ENCODE measurements around the gene NXPH4.

The NXPH4 gene

DNA sequence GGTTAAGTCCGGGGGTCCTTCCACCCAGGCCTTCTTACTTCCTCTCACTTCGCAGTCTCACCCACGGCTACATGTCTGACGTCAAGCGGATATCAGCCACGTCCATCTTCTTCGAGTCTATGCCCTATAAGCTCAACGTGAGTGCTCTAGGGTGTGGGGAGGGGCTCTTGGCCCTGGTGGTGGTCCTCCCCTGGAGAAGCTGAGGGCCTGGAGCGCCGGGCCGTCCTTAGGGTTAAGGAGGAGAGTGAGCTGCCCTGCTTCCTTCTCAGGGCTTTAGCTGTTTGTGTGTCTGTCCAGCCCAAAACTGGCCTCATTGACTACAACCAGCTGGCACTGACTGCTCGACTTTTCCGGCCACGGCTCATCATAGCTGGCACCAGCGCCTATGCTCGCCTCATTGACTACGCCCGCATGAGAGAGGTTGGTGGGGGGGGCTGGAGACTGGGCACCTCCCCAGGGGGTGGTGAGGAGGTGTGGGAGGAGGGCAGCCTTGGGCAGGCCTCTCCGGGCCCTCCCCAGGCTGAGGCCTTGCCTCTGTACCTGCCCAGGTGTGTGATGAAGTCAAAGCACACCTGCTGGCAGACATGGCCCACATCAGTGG, 15.7 kb downstream of the NXPH4 start:
- DNase-seq = no peak

DNA sequence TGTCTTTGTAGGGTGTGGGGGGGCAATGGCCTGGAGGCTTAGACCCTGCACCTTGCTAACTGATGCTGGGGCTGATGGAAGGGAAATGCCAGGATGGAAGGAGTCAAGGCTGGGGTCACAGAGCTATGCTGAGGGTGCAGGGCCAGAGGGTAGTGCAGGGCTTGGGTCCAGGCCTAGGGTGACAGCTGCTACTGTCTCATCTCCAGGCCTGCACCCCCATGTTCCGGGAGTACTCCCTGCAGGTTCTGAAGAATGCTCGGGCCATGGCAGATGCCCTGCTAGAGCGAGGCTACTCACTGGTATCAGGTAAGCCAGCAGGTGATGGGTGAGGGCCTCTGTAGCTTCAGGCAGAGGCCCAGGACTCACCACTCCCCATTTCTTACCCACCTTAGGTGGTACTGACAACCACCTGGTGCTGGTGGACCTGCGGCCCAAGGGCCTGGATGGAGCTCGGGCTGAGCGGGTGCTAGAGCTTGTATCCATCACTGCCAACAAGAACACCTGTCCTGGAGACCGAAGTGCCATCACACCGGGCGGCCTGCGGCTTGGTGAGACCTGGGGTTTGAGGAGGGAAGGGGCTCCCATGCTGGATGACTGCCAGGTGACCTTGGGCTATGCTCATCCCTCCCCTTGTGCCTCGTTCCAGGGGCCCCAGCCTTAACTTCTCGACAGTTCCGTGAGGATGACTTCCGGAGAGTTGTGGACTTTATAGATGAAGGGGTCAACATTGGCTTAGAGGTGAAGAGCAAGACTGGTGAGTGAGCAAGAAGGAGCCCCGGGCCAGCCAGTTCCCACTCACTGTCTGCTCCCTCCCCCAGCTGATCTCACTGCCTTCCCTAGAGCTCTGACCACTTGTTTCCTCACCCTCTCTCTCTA, 17.0 kb downstream of the NXPH4 start:
- DNase-seq = no peak

DNA sequence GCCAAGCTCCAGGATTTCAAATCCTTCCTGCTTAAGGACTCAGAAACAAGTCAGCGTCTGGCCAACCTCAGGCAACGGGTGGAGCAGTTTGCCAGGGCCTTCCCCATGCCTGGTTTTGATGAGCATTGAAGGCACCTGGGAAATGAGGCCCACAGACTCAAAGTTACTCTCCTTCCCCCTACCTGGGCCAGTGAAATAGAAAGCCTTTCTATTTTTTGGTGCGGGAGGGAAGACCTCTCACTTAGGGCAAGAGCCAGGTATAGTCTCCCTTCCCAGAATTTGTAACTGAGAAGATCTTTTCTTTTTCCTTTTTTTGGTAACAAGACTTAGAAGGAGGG, 17.6 kb downstream of the NXPH4 start:
- DNase-seq = no peak

DNA sequence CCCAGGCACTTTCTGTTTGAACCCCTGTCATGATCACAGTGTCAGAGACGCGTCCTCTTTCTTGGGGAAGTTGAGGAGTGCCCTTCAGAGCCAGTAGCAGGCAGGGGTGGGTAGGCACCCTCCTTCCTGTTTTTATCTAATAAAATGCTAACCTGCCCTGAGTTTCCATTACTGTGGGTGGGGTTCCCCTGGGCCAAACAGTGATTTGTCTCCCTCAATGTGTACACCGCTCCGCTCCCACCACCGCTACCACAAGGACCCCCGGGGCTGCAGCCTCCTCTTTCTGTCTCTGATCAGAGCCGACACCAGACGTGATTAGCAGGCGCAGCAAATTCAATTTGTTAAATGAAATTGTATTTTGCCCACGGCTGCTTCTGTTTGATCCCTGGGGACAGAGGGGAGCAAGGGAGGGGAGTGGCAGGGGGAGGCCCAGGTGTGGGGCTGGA, 18.0 kb downstream of the NXPH4 start:
- DNase-seq = no peak

DNA sequence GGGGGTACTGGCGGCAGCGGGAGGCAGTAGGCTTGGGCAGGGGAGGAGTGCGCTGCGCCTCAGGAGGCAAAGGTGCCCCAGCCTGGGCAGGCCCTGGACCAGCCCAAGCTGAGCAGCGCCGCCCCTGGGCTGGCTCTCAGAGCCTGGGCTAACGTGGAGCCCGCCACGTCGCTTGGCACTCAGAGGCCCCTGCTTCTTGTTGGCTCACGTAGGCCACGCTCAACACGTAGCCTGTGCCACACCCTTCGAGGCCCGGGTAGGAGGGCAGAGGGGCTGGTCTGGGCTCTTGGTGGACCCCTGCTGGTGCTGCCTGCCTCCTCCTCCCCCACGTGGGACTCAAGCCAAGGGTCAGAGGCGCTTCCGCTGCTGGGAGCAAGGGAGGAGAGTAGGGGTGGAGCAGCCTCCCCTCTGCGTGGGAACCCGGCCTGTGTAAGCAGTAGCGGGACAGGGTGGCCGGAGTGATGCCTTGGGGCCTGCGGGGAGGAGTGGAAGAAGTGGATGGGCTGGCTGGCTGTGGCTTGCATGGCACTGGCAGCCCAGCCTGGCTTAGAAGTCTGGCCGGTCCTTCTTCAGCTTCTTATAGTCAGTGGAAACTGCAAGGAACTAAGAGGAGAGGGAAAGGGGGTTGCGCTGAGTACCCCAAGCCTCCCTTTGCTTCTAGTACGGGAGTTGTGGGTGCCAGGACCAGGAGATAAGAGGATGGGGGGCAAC, 18.6 kb downstream of the NXPH4 start:
- DNase-seq = no peak

DNA sequence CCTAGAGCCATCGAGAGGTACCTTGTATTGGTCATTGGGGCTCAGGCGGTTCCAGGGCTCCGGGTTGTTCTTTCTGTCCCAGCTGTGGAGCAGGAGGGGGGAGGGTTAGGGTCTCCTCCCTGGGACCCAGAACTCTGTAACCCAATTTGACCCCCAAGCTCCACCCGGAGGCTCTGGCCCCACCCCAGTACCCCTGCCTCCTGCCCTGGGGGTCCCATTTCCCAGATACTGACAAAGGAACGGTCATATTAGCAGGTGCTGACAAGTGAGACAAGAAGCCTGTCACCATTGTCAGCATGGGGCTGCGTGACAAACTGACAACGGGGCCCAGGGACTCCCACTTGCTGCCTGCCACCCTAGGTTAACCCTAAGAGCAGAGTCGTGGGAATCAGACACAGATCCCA, 19.1 kb downstream of the NXPH4 start:
- DNase-seq = no peak

DNA sequence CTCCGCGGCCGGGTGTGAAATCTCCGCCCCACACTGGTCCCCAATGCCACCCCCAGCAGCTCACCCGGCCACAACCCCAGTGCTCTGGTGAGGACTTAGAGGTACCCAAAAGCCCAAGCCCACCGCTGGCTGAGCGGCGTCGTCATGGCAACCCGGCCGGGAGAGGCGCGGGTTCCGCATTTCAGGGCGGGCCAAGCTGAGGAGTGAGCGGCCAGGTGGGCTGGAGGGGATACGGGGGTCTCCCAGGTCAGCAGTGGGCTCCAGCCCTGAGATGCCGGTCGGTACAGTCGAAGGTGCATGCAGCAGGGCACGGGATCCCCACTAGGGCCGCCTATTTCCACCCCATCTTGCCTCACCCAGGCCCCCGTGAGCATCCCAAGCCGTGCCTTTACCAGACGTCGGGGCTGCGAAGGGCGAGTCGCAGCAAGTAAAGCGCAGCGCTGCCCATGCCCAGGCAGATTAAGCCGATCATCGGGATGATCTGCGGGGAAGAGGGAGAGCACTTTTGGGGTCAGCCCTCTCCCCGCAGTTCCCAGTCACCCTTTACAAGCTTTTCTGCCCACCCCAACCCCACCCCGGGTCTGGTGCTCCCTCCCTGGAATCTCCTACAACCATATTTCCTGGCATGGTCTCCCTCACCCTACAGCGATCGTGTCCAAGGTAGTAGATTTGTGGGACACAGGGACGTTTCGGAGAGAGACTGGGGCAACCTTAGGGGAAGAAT, 19.8 kb downstream of the NXPH4 start:
- no peak for DNase-seq

DNA sequence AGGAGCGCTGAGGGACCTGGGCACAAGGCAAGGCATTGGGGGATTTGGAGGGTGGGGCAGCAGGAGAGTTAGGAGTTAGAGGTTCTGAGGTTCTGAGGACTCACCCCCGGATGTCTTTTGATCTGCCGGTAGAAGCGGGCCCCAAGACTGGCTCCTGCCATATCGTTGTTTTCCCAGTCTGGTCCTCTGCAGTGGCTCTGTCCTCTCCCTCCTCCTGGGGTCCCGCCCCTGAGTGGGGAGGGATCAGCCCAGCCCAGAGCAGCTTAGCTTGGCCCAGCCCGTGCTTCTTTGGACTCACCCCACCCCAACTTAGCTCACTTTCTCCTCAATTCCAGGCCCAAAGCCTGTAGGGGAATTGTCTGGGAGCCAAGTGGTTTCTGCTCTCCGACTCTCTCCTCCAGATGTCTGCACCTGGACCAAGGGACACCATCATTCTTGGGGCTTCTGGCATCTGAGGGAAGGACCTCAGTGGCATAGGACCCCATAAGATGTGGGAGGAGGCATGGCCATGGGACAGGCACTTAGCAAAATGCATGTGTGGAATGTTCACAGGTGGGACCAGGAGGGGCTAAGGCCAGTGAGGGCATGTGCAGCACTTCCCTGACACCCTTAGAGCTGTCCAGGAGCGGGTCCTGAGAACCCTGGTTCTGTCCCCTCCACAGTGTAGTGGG, 20.5 kb downstream of the NXPH4 start:
- no peak for DNase-seq

DNA sequence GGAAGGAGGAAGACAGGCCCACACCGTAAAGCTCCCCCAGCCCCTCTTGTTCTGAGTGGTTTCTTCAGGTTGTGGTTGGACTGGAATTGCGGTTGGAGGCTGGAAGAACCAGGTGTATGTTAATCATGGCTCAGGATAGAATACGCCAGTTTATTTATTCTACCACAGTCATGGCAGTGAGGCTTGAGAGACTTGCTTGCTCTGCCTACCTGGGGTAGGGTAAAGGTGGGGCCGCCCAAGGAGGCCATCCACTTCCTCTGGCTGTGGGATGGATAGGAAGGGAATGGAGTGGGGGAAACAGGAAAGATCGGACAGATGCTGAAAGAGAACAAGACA, 21.0 kb downstream of the NXPH4 start:
- no peak for DNase-seq

DNA sequence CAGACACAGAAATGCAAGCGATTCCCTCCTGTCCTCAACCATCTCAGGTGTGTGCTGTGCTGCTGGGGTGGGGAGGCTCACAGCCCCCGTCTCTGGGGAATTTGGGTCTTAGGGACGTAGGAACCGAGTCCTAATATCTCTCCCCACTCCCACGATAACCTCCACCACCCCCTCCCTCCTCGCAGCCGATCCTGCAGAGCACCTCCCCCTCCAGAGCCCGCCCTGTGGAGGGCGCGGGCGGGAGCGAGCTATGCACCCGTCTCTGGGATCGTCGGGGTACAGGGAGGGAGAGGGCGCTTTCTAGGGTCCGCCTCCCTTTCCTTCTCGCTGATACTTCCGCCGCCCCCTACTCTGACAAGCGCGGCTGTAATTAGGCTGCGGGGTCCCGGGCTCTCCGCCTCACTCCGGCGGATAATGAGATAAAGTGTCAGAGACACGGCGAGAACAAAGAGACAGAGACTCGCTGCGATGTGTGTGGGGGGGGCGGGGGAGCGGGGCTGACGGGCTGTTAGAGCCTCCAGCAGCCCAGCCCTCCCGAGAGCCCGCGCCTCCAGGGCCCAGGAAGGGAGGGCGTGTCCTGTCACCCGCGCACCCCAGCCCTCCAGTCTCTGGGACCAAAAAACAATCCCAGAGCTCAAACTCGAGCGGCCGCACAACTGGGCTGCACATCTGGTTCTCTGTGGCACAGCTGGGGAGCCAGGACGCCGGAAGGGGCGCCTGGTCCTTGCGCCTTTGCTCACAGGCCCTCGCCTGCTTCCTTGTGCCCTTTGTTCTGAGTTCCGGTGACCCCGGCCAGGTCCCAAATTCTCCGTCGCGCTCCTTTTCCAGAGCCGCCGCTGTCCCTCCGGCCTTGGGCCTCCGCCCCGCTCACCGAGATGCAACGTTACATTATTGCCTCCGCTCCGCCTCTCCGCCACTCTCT, 21.6 kb downstream of the NXPH4 start:
- peak in 1 of 14 donors; percentile 36 for DNase-seq

DNA sequence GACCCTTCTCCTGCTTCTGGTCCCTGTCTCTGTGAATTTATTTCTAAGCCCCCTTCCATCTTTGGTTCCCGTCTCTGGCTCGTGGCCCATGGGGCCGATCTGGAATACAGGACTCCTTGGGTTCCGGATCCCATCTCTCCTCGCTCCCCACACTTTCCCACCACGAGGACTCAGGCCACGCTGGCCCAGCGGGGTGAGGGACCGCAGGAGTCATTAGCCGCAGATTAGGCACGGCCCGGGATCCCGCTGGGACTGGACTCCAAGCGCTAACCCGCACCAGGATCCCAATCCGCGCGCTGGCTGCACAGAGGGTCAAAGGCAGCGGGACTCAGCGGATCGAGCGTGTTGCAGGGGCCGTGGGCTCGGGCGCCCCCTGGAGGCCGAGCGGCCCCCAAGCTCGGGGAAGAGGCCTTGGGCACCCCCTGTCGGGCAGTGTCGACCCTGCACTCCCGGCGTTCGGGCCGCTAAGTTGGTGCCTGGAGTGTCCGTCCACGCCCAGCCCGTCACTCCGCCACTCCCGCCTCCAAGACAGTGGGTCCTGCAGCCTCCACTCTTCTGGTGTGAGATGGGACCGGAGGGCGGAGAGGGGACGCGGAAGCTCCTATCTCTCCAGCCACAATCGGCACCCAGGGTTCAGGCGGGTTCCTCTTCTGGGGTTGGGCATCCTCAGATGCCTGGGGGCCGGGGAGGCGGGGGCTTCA, 22.4 kb downstream of the NXPH4 start:
- peak in 13 of 14 donors; percentile 39 to 88 (median 74) for DNase-seq

DNA sequence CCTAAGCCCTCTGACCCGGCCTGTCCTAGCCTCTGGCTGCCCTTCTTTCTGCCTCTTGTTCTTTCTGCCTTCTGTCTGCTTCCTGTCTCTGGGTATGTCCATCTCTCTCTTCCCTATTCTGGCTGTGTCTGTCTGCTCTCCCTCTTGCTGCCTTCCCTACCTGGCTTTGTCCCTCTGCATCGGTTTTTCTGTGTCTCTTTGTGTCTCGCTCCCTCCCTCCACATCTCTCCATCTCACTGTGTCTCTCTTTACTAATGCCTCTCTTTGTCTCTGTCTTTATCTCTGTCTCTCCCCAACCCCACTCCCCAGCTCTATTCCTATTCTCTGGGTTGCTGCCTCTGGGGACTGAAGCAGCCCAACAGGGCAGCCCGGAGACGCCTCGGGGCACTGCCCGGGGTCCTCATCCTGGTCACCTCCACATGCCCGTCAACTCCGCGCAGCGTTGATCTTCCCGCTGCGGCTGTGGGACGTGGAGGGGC, 23.0 kb downstream of the NXPH4 start:
- DNase-seq = peak in 2 of 14 donors; percentile 43 to 73

DNA sequence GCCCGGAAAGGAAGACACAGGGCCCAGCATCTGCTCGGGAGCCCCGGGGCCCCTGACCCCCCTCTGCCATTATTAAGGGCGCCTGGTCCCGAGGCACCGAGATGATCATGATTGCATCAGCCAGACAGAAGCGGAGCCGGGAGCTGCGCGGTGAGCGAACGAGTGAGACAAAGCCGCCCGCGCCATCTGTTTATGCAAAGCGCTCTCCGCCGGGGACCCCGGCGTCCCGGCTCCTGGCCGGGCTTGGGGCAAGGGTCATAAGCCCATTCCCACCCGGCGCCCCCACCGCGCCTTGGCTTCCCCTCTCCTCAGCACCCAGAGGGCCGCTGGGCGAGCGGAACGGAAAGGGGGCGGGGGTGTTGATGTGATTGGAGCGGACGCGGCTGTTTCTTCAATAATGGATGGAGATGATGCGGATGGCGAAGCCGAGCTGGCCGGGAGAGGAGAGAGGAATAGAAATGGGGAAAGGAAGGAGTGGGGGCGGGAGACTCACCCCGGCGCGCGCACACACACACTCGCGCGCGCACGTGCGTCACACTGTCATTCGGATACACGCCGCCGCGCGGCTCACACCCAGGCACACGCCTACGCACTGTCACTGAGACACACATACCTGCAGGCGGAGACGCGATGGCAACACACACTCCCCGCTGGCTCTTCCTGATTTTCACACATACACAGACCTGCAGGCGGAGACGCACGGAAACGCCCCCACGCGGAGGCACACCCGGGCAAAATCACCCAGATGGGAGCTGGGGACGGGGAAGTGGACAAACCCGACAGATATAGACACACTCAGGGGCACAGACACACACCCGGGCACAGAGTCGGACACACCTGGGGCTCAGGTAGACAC, 23.7 kb downstream of the NXPH4 start:
- DNase-seq = peak in 9 of 14 donors; percentile 9 to 90 (median 25)

DNA sequence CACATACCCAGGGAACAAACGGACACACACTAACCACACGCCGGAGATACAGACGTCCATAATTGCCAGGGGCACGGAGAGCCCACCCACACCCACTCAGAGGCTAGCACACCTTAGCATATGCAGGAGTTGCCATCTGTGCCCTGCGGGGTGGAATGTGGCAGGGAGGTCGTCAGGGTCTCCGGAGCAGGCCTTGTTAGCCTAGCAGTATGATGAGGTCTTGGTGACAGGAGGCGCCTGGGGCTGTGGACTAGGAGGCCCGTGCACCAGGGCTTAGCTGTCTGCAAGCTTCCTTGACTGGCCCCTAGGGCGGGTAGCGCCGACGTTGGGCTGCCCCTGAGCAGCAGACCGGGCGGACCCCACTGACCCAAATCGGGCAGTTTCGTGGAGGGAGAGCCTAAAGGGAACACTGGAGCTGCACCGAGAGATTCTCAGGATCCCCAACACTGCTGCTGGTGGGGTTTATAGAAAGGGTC, 24.4 kb downstream of the NXPH4 start:
- DNase-seq = peak in 1 of 14 donors; percentile 67

DNA sequence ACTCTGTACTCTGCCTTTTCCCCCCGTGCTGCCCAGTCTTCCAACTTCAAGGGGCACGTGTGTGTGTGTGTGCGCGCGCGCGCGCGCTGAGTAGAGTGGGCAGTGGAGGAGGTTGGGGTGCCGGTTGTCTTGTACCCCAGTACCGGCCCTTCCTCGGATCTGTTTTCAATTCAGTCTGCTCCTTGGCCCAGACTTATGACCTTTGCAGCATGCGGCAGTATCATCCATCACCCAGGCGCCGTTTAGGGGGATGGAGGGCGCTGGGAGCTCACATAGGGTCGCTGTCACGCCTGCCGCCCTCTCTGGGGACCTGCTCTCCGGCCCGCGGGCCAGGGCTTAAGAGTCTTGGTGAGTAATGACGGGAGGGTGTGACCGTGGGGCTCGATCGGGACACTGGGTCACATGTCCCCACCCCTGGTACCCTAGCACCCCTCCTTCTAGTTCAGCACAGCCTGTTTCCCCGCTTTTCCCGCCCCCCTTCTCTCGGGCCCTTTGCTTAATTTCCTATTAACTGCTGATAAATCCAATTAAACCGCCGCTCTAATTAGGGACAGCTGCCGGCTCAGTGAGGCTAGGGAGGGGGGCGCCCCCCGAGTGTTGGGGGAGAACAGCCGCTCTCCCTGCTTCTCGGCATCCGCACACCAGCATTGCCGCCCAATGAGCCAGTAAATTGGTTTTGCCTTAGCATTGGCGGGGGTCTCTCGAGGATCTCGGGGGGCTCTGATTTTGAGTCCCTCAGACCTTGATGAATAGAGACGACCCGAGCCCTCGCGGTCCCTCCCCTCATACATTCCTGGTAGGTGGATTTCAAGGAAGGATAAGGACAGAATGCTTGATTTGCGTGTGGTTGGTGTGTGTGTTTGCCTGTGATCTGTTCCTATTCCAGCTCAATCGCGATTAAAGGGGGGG, 25.1 kb downstream of the NXPH4 start:
- DNase-seq = peak in 1 of 14 donors; percentile 61

DNA sequence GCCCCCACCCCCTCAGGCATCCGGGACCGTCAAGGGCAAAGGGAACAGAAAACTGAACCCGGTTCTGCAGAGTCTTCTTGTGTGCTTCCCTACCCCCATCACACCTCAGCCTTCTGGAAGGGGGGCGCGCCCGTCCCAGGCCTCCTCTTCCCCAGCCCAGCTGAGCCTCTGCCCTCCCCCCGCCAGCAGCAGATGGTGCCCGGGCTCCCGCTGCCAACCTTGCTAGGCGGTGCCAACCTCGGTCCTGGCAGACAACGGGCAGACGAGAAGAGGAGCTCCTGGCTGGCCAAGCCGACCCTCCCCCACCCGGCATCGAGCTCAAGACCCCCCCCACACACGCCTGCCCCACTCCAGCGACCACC, 25.7 kb downstream of the NXPH4 start:
- peak in 3 of 14 donors; percentile 33 to 97 (median 69) for DNase-seq

DNA sequence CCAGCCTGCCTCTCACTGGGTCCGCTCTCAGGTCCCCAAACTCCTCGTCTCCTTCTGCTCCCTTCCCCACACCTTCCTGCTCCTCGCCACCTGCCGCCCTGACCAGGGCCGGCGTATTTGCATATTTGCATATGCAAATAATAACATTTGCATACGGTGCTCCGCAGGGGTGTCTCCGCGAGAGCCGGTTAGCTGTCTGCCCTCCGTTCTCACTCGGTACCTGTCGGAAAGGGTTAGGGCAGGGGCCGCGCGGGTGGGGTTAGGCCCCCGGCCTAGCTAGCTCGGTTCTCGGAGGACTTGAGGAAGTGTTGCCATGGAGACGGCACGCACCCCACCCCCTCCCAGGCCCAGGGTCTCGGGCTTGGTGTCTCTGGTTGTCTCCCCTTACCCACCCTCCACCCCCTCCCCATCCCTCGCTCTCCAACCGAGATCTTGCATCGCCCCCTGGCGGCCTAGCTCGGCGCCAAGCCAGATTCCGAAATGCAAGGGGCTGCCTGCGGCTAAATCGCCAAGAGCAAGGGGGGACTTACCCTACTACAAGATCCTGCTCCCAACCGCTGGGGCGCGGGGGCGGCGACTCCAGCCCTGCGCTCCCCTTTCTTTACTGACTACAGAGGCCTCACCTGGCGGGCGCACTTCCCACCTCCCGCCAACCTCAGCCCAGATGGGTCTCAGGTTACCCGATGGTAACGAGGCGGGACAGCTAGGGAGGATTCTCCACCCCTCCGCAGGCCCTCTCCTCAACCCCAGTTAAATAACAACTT, 26.3 kb downstream of the NXPH4 start:
- peak in 5 of 14 donors; percentile 6 to 97 (median 18) for DNase-seq

Measured in C1 segment of cervical spinal cord (tissue), 14 donors.